GM18858 (cell line): ENCODE data around the gene KLHL29.

Experiments used
- ATAC-seq: cut with Tn5 transposase; IDR thresholded peaks from one replicate; pipeline ENCODE4 v1.9.1; 2021; ENCODE audit not compliant: unreplicated experiment

Gene KLHL29

GRCh38 chr2:23640711-23641110 is 255.7 kb downstream of the KLHL29 start:
- no peak for ATAC-seq

GRCh38 chr2:23642516-23642915 is 257.5 kb downstream of the KLHL29 start:
- no peak for ATAC-seq

- ATAC-seq: no peak
Observed at GRCh38 chr2:23645230-23645808, 260.3 kb downstream of the KLHL29 start.

GRCh38 chr2:23647563-23647962 is 262.6 kb downstream of the KLHL29 start:
- ATAC-seq: no peak

- no peak for ATAC-seq
Observed at GRCh38 chr2:23649303-23649702, 264.3 kb downstream of the KLHL29 start.

- no peak for ATAC-seq
Observed at GRCh38 chr2:23649819-23650218, 264.8 kb downstream of the KLHL29 start.

- no peak for ATAC-seq
Observed at GRCh38 chr2:23651187-23652080, 266.5 kb downstream of the KLHL29 start.

- ATAC-seq: no peak
Observed at GRCh38 chr2:23653326-23653725, 268.3 kb downstream of the KLHL29 start.

GRCh38 chr2:23654756-23655155 is 269.8 kb downstream of the KLHL29 start:
- ATAC-seq: no peak

GRCh38 chr2:23655934-23656596 is 271.1 kb downstream of the KLHL29 start:
- ATAC-seq: no peak

- ATAC-seq: no peak
Observed at GRCh38 chr2:23656597-23656973, 271.6 kb downstream of the KLHL29 start.

GRCh38 chr2:23657371-23657770 is 272.4 kb downstream of the KLHL29 start:
- no peak for ATAC-seq

- ATAC-seq: no peak
Observed at GRCh38 chr2:23657934-23658333, 273.0 kb downstream of the KLHL29 start.

- ATAC-seq: peak; percentile 79
Observed at GRCh38 chr2:23658466-23658942, 273.5 kb downstream of the KLHL29 start.

GRCh38 chr2:23659328-23659727 is 274.3 kb downstream of the KLHL29 start:
- no peak for ATAC-seq

- no peak for ATAC-seq
Observed at GRCh38 chr2:23659773-23660172, 274.8 kb downstream of the KLHL29 start.

- no peak for ATAC-seq
Observed at GRCh38 chr2:23660237-23660636, 275.3 kb downstream of the KLHL29 start.

- no peak for ATAC-seq
Observed at GRCh38 chr2:23661276-23662050, 276.5 kb downstream of the KLHL29 start.

- no peak for ATAC-seq
Observed at GRCh38 chr2:23662466-23662865, 277.5 kb downstream of the KLHL29 start.

GRCh38 chr2:23662941-23663920 is 278.3 kb downstream of the KLHL29 start:
- no peak for ATAC-seq
